ENCODE results near the gene DNAH2. TPM values are rescaled to one million over a fixed set of nuclear protein-coding genes. Genes with fewer than 3 reads are reported as not detected.

Gene DNAH2
- total and polyA plus RNA-seq, 2 of the 8 experiments (the other 6 are each of a cell fraction or from before 2014, with no cell fraction given), result 0.13 to 0.18 TPM

DNA sequence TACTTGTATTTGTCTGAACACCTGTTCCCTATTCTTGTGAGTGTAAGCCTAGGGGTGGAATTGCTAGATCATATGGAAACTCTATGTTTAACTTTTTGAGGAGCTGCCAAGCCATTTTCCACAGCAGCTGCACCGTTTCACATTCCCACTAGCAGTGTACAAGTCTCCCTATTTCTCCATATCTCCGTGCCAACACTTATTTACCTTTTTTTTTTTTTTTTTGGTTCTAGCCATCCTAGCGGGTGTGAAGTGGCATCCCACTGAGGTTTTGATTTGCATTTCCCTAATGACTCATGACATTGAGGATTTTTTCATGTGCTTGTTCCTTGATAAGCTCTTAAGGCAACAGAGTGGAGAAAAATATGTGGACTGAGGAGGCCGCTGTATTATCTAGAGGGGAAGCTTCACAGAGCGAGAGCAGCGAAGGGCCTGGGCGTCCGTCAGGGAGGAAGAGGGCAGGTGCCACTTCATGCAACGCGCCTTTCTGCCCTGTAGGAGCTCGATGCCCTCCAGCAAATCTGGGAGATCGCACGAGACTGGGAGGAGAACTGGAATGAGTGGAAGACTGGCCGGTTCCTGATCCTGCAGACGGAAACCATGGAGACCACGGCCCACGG lies 50.0 kb downstream of the DNAH2 start (continued):
- TF ChIP-seq, protein P1, sequence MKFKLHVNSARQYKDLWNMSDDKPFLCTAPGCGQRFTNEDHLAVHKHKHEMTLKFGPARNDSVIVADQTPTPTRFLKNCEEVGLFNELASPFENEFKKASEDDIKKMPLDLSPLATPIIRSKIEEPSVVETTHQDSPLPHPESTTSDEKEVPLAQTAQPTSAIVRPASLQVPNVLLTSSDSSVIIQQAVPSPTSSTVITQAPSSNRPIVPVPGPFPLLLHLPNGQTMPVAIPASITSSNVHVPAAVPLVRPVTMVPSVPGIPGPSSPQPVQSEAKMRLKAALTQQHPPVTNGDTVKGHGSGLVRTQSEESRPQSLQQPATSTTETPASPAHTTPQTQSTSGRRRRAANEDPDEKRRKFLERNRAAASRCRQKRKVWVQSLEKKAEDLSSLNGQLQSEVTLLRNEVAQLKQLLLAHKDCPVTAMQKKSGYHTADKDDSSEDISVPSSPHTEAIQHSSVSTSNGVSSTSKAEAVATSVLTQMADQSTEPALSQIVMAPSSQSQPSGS (IDR thresholded peaks at IDR 0.05; ENCODE audit: low read length), result no peak
- no peak for TF ChIP-seq CEBPB (IDR thresholded peaks at IDR 0.05; ENCODE audit: low read depth, low read length)
- TF ChIP-seq RBBP5 (IDR thresholded peaks at IDR 0.05; ENCODE audit: borderline replicate concordance, low read depth, low read length), result no peak
- no peak for TF ChIP-seq CREB1 (IDR thresholded peaks at IDR 0.05)
- no peak for TF ChIP-seq SIN3A (conservative IDR thresholded peaks at IDR 0.05 in 1 of 2, IDR thresholded peaks at IDR 0.05 in 1 of 2; ENCODE audit: low read depth in 1 of 2, low read length in 2 of 2)
- no peak for TF ChIP-seq CHD2 (IDR thresholded peaks at IDR 0.05; ENCODE audit: low read length)
- no peak for TF ChIP-seq TBP (IDR thresholded peaks at IDR 0.05; ENCODE audit: low read depth, low read length)
- TF ChIP-seq, protein P2, sequence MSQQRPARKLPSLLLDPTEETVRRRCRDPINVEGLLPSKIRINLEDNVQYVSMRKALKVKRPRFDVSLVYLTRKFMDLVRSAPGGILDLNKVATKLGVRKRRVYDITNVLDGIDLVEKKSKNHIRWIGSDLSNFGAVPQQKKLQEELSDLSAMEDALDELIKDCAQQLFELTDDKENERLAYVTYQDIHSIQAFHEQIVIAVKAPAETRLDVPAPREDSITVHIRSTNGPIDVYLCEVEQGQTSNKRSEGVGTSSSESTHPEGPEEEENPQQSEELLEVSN (IDR thresholded peaks at IDR 0.05), result no peak
- TF ChIP-seq SRF (IDR thresholded peaks at IDR 0.05; ENCODE audit: low read depth, low read length), result no peak
- no peak for TF ChIP-seq GABPA (IDR thresholded peaks at IDR 0.05; ENCODE audit: borderline replicate concordance, insufficient read depth, low read length)
